SU-DHL-6 (cell line): ENCODE results near the gene EDRF1.

Experiments
- H2AFZ ChIP-seq: fragments of 200-600 bp; sonication (generic); 2 replicates; pipeline ENCODE4 v1.6.1; 2014; ENCODE audit warnings: low read depth, mild to moderate bottlenecking, moderate library complexity, mixed read lengths, antibody characterized with exemption, low read length; ENCODE audit not compliant: severe bottlenecking
- H3F3A ChIP-seq: fragments of 200-600 bp; shearing (Covaris generic); 2 replicates; pipeline ENCODE4 v1.6.0; 2016; ENCODE audit warnings: antibody characterized with exemption, mild to moderate bottlenecking; ENCODE audit not compliant: insufficient read depth
- H3K27ac ChIP-seq: fragments of 200-600 bp; sonication (generic); 2 replicates; pipeline ENCODE4 v1.5.1; 2016; ENCODE audit warnings: low read depth, mild to moderate bottlenecking, low read length, moderate library complexity, mixed read lengths
- H3K27me3 ChIP-seq: fragments of 200-600 bp; sonication (generic), shearing (Covaris generic); 2 replicates; pipeline ENCODE4 v1.6.0; 2014; ENCODE audit warnings: mild to moderate bottlenecking, low read length
- H3K36me3 ChIP-seq: fragments of 200-600 bp; sonication (generic); 2 replicates; pipeline ENCODE4 v1.6.1; 2014; ENCODE audit warnings: mild to moderate bottlenecking, low read length, mixed read lengths
- H3K4me2 ChIP-seq: fragments of 300-600, 200-600 bp; shearing (Covaris generic), sonication (generic); 2 replicates; pipeline ENCODE4 v1.6.0; 2014; ENCODE audit warnings: low read length, low read depth, mild to moderate bottlenecking; ENCODE audit not compliant: poor library complexity, severe bottlenecking
- H3K4me3 ChIP-seq: fragments of 200-600 bp; sonication (generic); 2 replicates; pipeline ENCODE4 v1.5.1; 2014; ENCODE audit warnings: antibody characterized with exemption, low read length, mild to moderate bottlenecking, mixed read lengths; ENCODE audit not compliant: insufficient read depth, poor library complexity, severe bottlenecking
- H3K79me2 ChIP-seq: fragments of 200-600 bp; sonication (generic); 2 replicates; pipeline ENCODE4 v1.6.1; 2014; ENCODE audit warnings: mild to moderate bottlenecking, low read length, moderate library complexity; ENCODE audit not compliant: insufficient read depth
- H3K9ac ChIP-seq: fragments of 200-600 bp; sonication (generic); 2 replicates; pipeline ENCODE4 v1.7.0; 2014; ENCODE audit warnings: mild to moderate bottlenecking, low read length
- H3K9me2 ChIP-seq: fragments of 200-600 bp; sonication (generic); replicated peaks from 2 replicates; pipeline ENCODE4 v1.6.1; 2014; ENCODE audit warnings: low read length; ENCODE audit not compliant: insufficient read depth
- H3K9me3 ChIP-seq: fragments of 200-600 bp; sonication (generic); 2 replicates; pipeline ENCODE4 v1.6.1; 2014; ENCODE audit warnings: low read length, mixed read lengths; ENCODE audit not compliant: insufficient read depth
- H4K20me1 ChIP-seq: fragments of 200-600 bp; sonication (generic); 2 replicates; pipeline ENCODE4 v1.6.1; 2014; ENCODE audit warnings: low read depth, mild to moderate bottlenecking, antibody characterized with exemption, low read length, moderate library complexity, mixed read lengths
- EZH2phosphoT487 ChIP-seq: fragments of 200-600 bp; sonication (generic), shearing (Covaris generic); conservative IDR thresholded peaks from 2 replicates; pipeline ENCODE4 v1.6.1; 2018; ENCODE audit warnings: mild to moderate bottlenecking, antibody characterized with exemption, low read length, moderate library complexity, mixed read lengths
- TF ChIP-seq, protein P1 (sequence below): fragments of 200-600 bp; sonication (generic); IDR thresholded peaks from one replicate; pipeline ENCODE4 v1.5.1; 2017; ENCODE audit warnings: antibody characterized with exemption, mild to moderate bottlenecking, low read length, moderate library complexity; ENCODE audit not compliant: insufficient read depth, poor library complexity, severe bottlenecking

EDRF1 gene

DNA sequence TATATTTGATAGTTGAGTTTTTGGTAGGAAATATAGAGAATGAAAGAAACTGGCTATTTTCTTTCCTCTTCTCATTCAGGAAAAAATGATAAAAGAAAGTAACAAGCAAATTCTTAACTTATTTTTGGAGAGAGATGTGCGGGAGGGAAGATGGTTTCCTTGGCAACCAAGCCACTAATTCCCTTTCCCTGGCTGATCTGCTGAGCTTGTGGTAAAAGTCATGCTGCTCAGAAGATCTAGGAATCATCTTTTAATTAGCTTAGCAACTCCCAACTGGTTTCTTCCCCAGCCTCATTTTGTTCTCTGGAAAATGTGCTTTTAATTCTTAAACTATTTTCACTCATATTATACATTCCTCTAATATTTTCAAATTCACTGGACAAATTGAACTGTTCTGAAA, 91.7 kb downstream of the EDRF1 start:
- no peak for TF ChIP-seq EZH2phosphoT487
- TF ChIP-seq, protein P1, sequence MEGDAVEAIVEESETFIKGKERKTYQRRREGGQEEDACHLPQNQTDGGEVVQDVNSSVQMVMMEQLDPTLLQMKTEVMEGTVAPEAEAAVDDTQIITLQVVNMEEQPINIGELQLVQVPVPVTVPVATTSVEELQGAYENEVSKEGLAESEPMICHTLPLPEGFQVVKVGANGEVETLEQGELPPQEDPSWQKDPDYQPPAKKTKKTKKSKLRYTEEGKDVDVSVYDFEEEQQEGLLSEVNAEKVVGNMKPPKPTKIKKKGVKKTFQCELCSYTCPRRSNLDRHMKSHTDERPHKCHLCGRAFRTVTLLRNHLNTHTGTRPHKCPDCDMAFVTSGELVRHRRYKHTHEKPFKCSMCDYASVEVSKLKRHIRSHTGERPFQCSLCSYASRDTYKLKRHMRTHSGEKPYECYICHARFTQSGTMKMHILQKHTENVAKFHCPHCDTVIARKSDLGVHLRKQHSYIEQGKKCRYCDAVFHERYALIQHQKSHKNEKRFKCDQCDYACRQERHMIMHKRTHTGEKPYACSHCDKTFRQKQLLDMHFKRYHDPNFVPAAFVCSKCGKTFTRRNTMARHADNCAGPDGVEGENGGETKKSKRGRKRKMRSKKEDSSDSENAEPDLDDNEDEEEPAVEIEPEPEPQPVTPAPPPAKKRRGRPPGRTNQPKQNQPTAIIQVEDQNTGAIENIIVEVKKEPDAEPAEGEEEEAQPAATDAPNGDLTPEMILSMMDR: no peak
- H2AFZ ChIP-seq: no peak overlapping the region
- H3K4me3 ChIP-seq: no peak overlapping the region
- no peaks in the 10 kb centered on the region for H3K27me3 ChIP-seq
- H3K9me3 ChIP-seq: no peaks in the 10 kb centered on the region
- H3K36me3 ChIP-seq: 0 out of 2 replicates have a peak, but pooled peaks cover 3% of the 10 kb centered on the region
- H3F3A ChIP-seq: no peaks in the 10 kb centered on the region
- H3K9ac ChIP-seq: no peak overlapping the region
- no peaks in the 10 kb centered on the region for H4K20me1 ChIP-seq
- no peak overlapping the region for H3K27ac ChIP-seq
- H3K79me2 ChIP-seq: no peaks in the 10 kb centered on the region
- no peaks in the 10 kb centered on the region for H3K9me2 ChIP-seq
- no peak overlapping the region for H3K4me2 ChIP-seq

DNA sequence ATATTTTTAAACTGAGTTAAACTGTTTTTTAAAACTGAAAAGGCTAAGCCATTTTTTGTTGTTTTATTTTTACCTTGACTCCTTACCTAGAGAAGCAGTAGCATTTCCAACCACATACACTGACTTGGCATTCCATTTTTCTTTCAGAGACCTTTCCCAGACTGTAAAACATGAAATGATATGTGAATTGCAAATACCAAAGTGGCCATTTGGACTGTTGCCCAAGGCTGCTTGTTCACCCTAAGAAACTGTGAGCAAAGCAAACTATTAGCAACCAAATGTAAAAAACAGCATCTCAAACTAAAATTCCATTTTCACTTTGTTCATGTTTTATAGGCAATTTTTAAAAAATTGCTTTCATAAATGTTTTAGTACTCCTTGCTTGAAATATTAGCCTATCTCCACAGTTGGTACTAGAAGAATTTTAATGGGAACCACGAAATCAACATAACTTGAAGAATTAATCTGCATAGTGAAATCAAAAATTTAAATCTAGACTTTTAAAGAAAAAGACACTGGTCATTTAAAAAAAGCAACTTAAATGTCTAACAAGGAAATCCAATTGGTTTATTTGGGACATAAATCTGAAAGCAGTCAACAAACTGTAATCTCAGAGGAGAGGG, 92.7 kb downstream of the EDRF1 start:
- 0 out of 2 replicates have a peak, but pooled peaks cover 3% of the 10 kb centered on the region for H3K36me3 ChIP-seq
- H3F3A ChIP-seq: no peaks in the 10 kb centered on the region
- no peaks in the 10 kb centered on the region for H4K20me1 ChIP-seq
- no peaks in the 10 kb centered on the region for H3K27me3 ChIP-seq
- no peak overlapping the region for H3K4me2 ChIP-seq
- no peaks in the 10 kb centered on the region for H3K79me2 ChIP-seq
- no peaks in the 10 kb centered on the region for H3K9me3 ChIP-seq
- H3K27ac ChIP-seq: no peak overlapping the region
- H3K9ac ChIP-seq: no peak overlapping the region
- TF ChIP-seq, protein P1: no peak
- TF ChIP-seq EZH2phosphoT487: no peak
- H3K4me3 ChIP-seq: no peak overlapping the region
- no peak overlapping the region for H2AFZ ChIP-seq
- H3K9me2 ChIP-seq: no peaks in the 10 kb centered on the region
